HG02642 (cell line): ENCODE measurements around the gene FGF14.

Experiments used
- ATAC-seq: cut with Tn5 transposase; IDR thresholded peaks from one replicate; pipeline ENCODE4 v1.9.1; 2021; ENCODE audit warnings: mild to moderate bottlenecking; ENCODE audit not compliant: unreplicated experiment, poor library complexity

Gene FGF14

GRCh38 chr13:101915755-101916107, 486.1 kb downstream of the FGF14 start:
- ATAC-seq = no peak

- no peak for ATAC-seq
Measured at GRCh38 chr13:101915331-101915730, 486.5 kb downstream of the FGF14 start.

- no peak for ATAC-seq
Measured at GRCh38 chr13:101911752-101912151, 490.1 kb downstream of the FGF14 start.

GRCh38 chr13:101903890-101904289, 498.0 kb downstream of the FGF14 start:
- ATAC-seq = no peak

GRCh38 chr13:101898676-101899075, 503.2 kb downstream of the FGF14 start:
- ATAC-seq = no peak

GRCh38 chr13:101896541-101896940, 505.3 kb downstream of the FGF14 start:
- no peak for ATAC-seq

- ATAC-seq = no peak
Measured at GRCh38 chr13:101893021-101893420, 508.8 kb downstream of the FGF14 start.

- ATAC-seq = no peak
Measured at GRCh38 chr13:101892296-101892695, 509.6 kb downstream of the FGF14 start.

GRCh38 chr13:101881593-101881992, 520.3 kb downstream of the FGF14 start:
- no peak for ATAC-seq

- ATAC-seq = peak; percentile 59
Measured at GRCh38 chr13:101880581-101880980, 521.3 kb downstream of the FGF14 start.

- ATAC-seq = no peak
Measured at GRCh38 chr13:101876951-101877350, 524.9 kb downstream of the FGF14 start.

GRCh38 chr13:101875717-101876393, 526.0 kb downstream of the FGF14 start:
- no peak for ATAC-seq

- no peak for ATAC-seq
Measured at GRCh38 chr13:101875091-101875490, 526.8 kb downstream of the FGF14 start.

- peak; percentile 81 for ATAC-seq
Measured at GRCh38 chr13:101869553-101869952, 532.3 kb downstream of the FGF14 start.

- peak; percentile 60 for ATAC-seq
Measured at GRCh38 chr13:101868585-101869469, 533.0 kb downstream of the FGF14 start.

- ATAC-seq = no peak
Measured at GRCh38 chr13:101866889-101867581, 534.8 kb downstream of the FGF14 start.

- ATAC-seq = no peak
Measured at GRCh38 chr13:101858860-101859259, 543.0 kb downstream of the FGF14 start.

GRCh38 chr13:101846701-101847100, 555.1 kb downstream of the FGF14 start:
- no peak for ATAC-seq

- no peak for ATAC-seq
Measured at GRCh38 chr13:101846249-101846648, 555.6 kb downstream of the FGF14 start.

GRCh38 chr13:101845245-101846020, 556.4 kb downstream of the FGF14 start:
- no peak for ATAC-seq
